Dendritic cell treated with granulocyte-macrophage colony-stimulating factor and Interleukin-4, amounts not matched to agents 40 ng/mL and 50 ng/mL, for 4 days (primary cell): Measurements from ENCODE around the gene SPRR1A.

Experiments used
- H3K27ac Mint-ChIP-seq: one replicate; pipeline ENCODE4 v1.8.0; 2022; ENCODE audit warnings: mild to moderate bottlenecking, mixed read lengths
- H3K27me3 Mint-ChIP-seq: one replicate; pipeline ENCODE4 v1.8.0; 2022; ENCODE audit warnings: mild to moderate bottlenecking, mixed read lengths
- H3K36me3 Mint-ChIP-seq: one replicate; pipeline ENCODE4 v1.8.0; 2022; ENCODE audit warnings: low read depth, mixed read lengths
- H3K4me1 Mint-ChIP-seq: one replicate; pipeline ENCODE4 v1.8.0; 2022; ENCODE audit warnings: low read depth, mixed read lengths
- H3K4me3 Mint-ChIP-seq: one replicate; pipeline ENCODE4 v1.8.0; 2022; ENCODE audit warnings: mild to moderate bottlenecking, moderate library complexity, mixed read lengths
- H3K9me3 Mint-ChIP-seq: one replicate; pipeline ENCODE4 v1.8.0; 2022; ENCODE audit warnings: mixed read lengths
- intact Hi-C: fragments of 100-400 bp; cut with micrococcal nuclease; formaldehyde crosslinking; loops from one replicate; pipeline ENCODE4 v1.15.0; 2022

SPRR1A gene

DNA sequence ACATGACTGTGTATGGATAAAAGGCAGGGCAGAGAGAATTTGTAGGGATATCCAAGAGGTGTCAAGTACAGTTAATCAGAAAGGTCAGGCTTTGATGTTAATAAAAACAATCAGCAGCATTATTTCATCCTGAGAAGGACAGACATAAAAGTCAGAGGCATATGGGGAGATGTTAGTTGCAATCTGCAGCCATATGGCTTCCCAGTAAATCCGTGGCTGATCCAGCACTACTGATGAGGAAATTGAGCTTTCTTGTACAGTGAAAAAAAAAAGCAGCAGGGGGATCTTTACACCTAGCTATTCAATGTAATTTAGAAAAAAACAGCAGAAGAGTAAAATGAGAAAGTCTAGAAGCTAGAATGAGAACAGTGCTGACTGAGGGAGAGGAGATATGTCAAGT lies 44.9 kb downstream of the SPRR1A start:
- H3K9me3 Mint-ChIP-seq: no peaks in the 10 kb centered on the region
- no peak overlapping the region for H3K27ac Mint-ChIP-seq
- H3K4me1 Mint-ChIP-seq: no peaks in the 10 kb centered on the region
- no peak overlapping the region for H3K4me3 Mint-ChIP-seq
- H3K36me3 Mint-ChIP-seq: no peaks in the 10 kb centered on the region
- intact Hi-C loops: no loop called here
- peaks cover 11% of the 10 kb centered on the region for H3K27me3 Mint-ChIP-seq

DNA sequence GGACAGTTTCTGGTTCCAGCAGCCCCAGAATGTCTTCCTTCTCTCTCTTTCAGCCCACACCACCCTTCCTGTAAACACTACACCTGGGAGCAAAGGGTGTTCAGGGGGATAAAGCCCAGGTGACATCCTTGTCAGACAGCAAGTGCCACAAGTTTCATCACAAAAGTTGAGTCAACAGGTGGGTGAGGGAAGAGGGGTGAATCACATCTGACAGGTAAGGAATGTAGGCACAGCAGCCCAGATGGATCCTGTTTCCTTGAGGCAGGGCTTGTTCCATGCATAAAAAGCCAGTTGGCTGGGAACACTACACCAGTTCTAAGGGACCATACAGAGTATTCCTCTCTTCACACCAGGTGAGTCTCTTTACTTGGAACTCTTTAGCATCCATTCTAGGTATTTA lies 47.0 kb downstream of the SPRR1A start, which contains the start of gene SPRR1B:
Gene SPRR1B (plus strand): TSS at position 309 of the 400 bp plus-strand sequence. CDS start 1,143 bp downstream, outside the sequence.
- Mint-ChIP-seq H3K9me3 (no peaks in the 10 kb centered on the region), H3K27me3 (peaks cover 13% of the 10 kb centered on the region), H3K4me1 (no peaks in the 10 kb centered on the region), H3K27ac (no peak within 1 kb of the TSS), H3K36me3 (no peaks in the 10 kb centered on the region), H3K4me3 (no peak within 1 kb of the TSS)
- intact Hi-C loops: no loop called here

DNA sequence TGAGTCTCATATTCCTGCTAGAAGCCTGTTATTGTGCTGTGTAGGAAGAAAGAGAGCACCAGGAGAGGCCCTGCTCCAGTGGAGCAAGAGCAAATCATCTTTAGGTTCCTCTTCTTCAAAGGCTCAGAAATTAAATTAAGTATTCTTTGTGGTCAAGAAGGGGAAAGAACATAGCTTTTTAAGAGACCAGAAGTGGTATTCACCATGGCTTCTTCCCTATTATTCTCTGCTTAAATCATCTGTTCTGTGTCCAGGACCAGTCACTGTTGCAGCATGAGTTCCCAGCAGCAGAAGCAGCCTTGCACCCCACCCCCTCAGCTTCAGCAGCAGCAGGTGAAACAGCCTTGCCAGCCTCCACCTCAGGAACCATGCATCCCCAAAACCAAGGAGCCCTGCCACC lies 48.2 kb downstream of the SPRR1A start:
- Mint-ChIP-seq H3K9me3 (no peaks in the 10 kb centered on the region), H3K27me3 (peaks cover 16% of the 10 kb centered on the region), H3K4me1 (no peaks in the 10 kb centered on the region), H3K27ac (no peak overlapping the region), H3K36me3 (no peaks in the 10 kb centered on the region), H3K4me3 (no peak overlapping the region)
- intact Hi-C loops: no loop called here

DNA sequence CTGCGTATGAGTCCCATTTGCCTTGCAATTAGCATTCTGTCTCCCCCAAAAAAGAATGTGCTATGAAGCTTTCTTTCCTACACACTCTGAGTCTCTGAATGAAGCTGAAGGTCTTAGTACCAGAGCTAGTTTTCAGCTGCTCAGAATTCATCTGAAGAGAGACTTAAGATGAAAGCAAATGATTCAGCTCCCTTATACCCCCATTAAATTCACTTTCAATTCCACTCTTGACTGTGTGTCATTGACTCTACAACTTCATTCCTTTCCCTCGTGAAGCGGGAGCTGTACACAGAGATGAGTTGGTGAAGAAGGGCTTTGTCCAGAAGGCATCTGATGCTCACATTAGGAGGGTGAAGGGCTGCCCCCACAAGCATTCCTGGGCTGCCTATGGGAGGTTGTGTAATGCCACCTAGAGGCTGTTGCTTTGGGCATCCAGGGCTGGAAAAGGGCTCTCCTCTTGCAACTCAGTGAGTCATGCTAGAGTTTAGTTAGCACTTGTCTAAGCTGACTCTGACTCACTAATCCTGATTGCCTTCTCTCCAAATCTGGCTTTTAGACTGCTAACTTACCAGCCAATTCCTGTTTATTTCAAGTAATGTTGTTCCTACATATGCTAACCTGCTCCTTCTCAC lies 48.9 kb downstream of the SPRR1A start:
- Mint-ChIP-seq H3K27me3 (peaks cover 18% of the 10 kb centered on the region), H3K4me1 (no peaks in the 10 kb centered on the region), H3K36me3 (no peaks in the 10 kb centered on the region), H3K27ac (no peak overlapping the region), H3K9me3 (no peaks in the 10 kb centered on the region), H3K4me3 (no peak overlapping the region)
- intact Hi-C loops: no loop called here

DNA sequence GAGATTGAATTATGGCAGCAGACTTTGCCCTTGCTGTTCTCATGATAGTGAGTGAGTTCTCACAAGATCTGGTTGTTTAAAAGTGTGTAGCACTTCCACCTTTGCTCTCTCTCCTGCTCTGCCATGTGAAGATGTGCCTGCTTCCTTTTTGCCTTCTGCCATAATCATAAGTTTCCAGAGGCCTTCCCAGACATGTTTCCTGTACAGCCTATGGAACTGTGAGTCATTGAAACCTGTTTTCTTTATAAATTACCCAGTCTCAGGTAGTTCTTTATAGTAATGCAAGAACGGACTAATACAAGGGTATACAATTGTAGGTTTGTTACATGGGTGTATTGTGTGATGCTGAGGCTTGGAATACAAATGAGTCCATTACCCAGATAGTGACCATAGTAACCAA lies 51.3 kb downstream of the SPRR1A start:
- no peaks in the 10 kb centered on the region for H3K9me3 Mint-ChIP-seq
- no peak overlapping the region for H3K4me3 Mint-ChIP-seq
- no peaks in the 10 kb centered on the region for H3K36me3 Mint-ChIP-seq
- H3K4me1 Mint-ChIP-seq: no peaks in the 10 kb centered on the region
- intact Hi-C loops: no loop called here
- H3K27ac Mint-ChIP-seq: no peak overlapping the region
- peaks cover 20% of the 10 kb centered on the region for H3K27me3 Mint-ChIP-seq
